Gastrocnemius medialis (tissue), 4 donors: ENCODE results near the gene RSPH9. TPM values are rescaled to one million over a fixed set of nuclear protein-coding genes. Genes with fewer than 3 reads are reported as not detected.
A peak's percentile ranks its signal among the peaks of the same experiment; 100 is the strongest.

Source experiments
- ATAC-seq, 2 donors: fragments of 150-250 bp; one replicate each; pipeline ENCODE4 v1.9.1; 2016
- DNase-seq, 2 donors: peaks; one replicate each; pipeline ENCODE4 v3.0.0-alpha.2; 2019
- H3K27ac ChIP-seq, 4 donors: fragments of 200-600 bp; sonication (generic); 1 replicate in 1 of 4; 2 replicates in 3 of 4; pipeline ENCODE4 v1.5.1; 2016 to 2018; ENCODE audit warnings: mild to moderate bottlenecking in 2 of 4, moderate library complexity in 1 of 4
- H3K27me3 ChIP-seq, 3 donors: fragments of 200-600 bp; sonication (generic) in 2 of 3; 1 replicate in 1 of 3; 2 replicates in 2 of 3; pipeline versions ENCODE4 v1.5.1 to v1.6.0; 2016 to 2019; ENCODE audit warnings: mild to moderate bottlenecking in 1 of 3, moderate library complexity in 1 of 3
- H3K36me3 ChIP-seq, 2 donors: fragments of 200-600 bp; sonication (generic) in 1 of 2; one replicate each; pipeline ENCODE4 v1.5.1; 2017 to 2018
- H3K4me1 ChIP-seq, 2 donors: fragments of 200-600 bp; sonication (generic) in 1 of 2; one replicate each; pipeline ENCODE4 v1.5.1; 2016 to 2017; ENCODE audit warnings: mild to moderate bottlenecking in 2 of 2
- H3K4me3 ChIP-seq, 4 donors: fragments of 200-600 bp; sonication (generic) in 3 of 4; 1 replicate in 1 of 4; 2 replicates in 3 of 4; pipeline ENCODE4 v1.5.1; 2016 to 2019; ENCODE audit warnings: mild to moderate bottlenecking in 2 of 4
- H3K9me3 ChIP-seq, 3 donors: fragments of 200-600 bp; sonication (generic) in 2 of 3; 1 replicate in 1 of 3; 2 replicates in 2 of 3; pipeline ENCODE4 v1.5.1; 2016 to 2019
- POLR2A ChIP-seq, 2 donors: fragments of 450-650 bp; IDR thresholded peaks; one replicate each; pipeline ENCODE4 v1.6.1; 2017; ENCODE audit warnings: antibody characterized with exemption in 2 of 2, mild to moderate bottlenecking in 2 of 2, moderate library complexity in 2 of 2
- in situ Hi-C, 4 donors: fragments of 200-750 bp; cut with MboI; loops; one replicate each; pipeline versions ENCODE4 v1.15.0 to v1.8.0; 2017; ENCODE audit warnings: low sequenced_read_pairs in 4 of 4
- intact Hi-C: fragments of 100-400 bp; cut with DNase I; formaldehyde crosslinking; loops from one replicate; pipeline ENCODE4 v1.15.1; 2023; ENCODE audit warnings: low total_unique reads
- total RNA-seq, 4 donors: library from RNA; depleted of rRNA; stranded (reverse); fragments of >200 nt; gene quantifications; one replicate each; pipeline versions ENCODE4 v1.1.0 to v1.2.3, GENCODE V29; 2016
- TF ChIP-seq, protein P1 (sequence below), 5 experiments: fragments of 450-650 bp in 3 of 5; fragments of 200-600 bp in 2 of 5; sonication (generic) in 2 of 5; IDR thresholded peaks in 4 of 5; conservative IDR thresholded peaks in 1 of 5; 1 replicate in 4 of 5; 2 replicates in 1 of 5; pipeline ENCODE4 v1.5.1; 2016 to 2019; ENCODE audit warnings: antibody characterized with exemption in 5 of 5, mild to moderate bottlenecking in 3 of 5, moderate library complexity in 3 of 5

Gene RSPH9
- total RNA-seq, 4 donors from 2014 or later = 0.09 TPM; not detected in 3

DNA sequence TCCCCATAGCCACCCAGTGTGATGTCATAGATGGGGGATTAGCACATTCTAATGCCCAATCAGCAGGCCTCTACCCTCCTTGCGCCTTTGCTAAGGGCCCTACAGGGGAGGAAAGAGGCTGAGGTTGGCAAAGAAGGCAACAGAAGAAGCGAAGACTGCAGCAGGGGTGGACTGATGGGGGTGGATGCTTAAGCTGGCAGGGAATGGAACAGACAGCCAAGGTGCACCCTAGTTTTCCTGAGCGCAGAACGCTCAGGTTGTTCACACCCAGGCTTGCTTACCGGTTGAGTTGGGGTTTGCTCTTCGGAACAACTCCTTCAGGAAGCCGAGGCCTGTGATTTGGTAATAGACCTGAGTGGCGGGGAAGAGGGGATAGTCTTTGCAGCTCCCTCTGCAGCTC lies 30.1 kb downstream of the RSPH9 start:
- Histone ChIP-seq H3K27ac (peak overlapping the region; percentile 95 to 97 (median 96)), H3K4me3 (no peak overlapping the region), H3K9me3 (no peaks in the 10 kb centered on the region), H3K4me1 (peaks cover 88 to 96% of the 10 kb centered on the region in 2 donors), H3K36me3 (peaks cover 0 to 41% of the 10 kb centered on the region in 2 donors), H3K27me3 (no peaks in the 10 kb centered on the region)
- ATAC-seq (no peak), DNase-seq (no peak)
- intact Hi-C loops = loop anchor here (5.0 kb wide), 1 partner anchor 327 kb away; no protein-coding TSS in a partner anchor
- in situ Hi-C loops = loop anchor here (25.0 kb wide), 1 partner anchor 412 kb away; no protein-coding TSS in a partner anchor
- TF ChIP-seq, protein P1, sequence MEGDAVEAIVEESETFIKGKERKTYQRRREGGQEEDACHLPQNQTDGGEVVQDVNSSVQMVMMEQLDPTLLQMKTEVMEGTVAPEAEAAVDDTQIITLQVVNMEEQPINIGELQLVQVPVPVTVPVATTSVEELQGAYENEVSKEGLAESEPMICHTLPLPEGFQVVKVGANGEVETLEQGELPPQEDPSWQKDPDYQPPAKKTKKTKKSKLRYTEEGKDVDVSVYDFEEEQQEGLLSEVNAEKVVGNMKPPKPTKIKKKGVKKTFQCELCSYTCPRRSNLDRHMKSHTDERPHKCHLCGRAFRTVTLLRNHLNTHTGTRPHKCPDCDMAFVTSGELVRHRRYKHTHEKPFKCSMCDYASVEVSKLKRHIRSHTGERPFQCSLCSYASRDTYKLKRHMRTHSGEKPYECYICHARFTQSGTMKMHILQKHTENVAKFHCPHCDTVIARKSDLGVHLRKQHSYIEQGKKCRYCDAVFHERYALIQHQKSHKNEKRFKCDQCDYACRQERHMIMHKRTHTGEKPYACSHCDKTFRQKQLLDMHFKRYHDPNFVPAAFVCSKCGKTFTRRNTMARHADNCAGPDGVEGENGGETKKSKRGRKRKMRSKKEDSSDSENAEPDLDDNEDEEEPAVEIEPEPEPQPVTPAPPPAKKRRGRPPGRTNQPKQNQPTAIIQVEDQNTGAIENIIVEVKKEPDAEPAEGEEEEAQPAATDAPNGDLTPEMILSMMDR (IDR thresholded peaks at IDR 0.05 in 4 of 5, conservative IDR thresholded peaks at IDR 0.05 in 1 of 5) = no peak
- TF ChIP-seq POLR2A (IDR thresholded peaks at IDR 0.05) = no peak

DNA sequence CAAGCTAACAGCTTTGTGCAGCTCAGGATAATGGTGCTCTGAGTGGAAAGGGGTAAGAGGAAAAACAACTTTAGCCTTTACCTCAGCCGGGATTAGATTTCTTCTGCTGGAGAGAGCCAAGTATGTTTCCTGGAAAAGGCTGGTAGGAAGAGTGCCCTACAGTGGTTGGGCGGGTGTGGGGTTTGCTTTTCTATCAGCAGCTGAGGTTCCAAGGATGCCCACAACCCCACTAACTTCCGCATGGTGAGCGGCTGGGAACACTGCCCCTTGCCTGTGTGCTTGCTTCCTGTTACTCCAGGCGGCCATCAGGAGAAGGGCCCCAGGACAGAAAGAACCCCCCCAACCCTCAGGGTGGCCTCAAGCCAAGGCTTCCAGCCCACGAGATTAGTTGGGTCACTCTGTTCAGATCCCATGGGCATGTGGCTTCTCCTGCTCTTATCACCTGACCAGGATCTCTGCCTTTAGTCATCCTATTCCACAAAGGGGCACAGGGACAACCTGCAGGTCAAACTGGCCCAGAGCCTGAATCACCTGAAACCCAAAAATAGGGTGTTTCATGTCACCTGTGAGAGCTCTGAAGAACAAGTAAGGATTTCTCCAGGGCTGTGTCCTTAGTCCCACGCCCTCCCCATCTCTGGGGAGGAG lies 32.2 kb downstream of the RSPH9 start:
- Histone ChIP-seq H3K36me3 (peaks cover 0 to 24% of the 10 kb centered on the region in 2 donors), H3K9me3 (no peaks in the 10 kb centered on the region), H3K27ac (peak overlapping the region; percentile 95 to 97 (median 96)), H3K4me1 (peaks cover 88 to 96% of the 10 kb centered on the region in 2 donors), H3K4me3 (peak overlapping the region in 3 of 4 donors; percentile 8 to 31 (median 24)), H3K27me3 (no peaks in the 10 kb centered on the region)
- intact Hi-C loops (loop anchor here (1.0 to 2.0 kb wide), 2 partner anchors 122 to 314 kb away; no protein-coding TSS in a partner anchor), in situ Hi-C loops (no loop called here)
- peak; percentile 57 to 61 for ATAC-seq
- TF ChIP-seq POLR2A (IDR thresholded peaks at IDR 0.05) = no peak
- TF ChIP-seq, protein P1 (IDR thresholded peaks at IDR 0.05 in 4 of 5, conservative IDR thresholded peaks at IDR 0.05 in 1 of 5) = peak in 1 of 5 experiments; percentile 46
- peak; percentile 80 to 89 for DNase-seq

DNA sequence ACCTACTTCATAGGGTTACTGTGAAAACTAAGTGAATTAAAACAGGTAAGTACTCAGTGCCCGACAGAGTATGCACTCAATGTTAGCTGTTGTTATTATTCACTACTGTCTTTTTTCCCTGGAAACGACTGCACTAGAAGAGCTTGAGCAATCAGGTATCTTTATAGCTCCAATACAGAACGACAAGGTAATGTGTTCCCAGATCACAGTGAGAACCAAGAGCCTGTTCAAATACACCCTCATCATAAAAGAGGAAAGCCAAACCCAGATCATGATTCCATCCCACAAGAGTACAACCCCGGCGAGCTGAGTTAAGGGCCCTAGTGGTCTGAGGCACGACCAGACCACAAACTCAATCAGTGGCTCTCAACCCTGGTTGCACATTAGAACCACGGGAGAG lies 32.9 kb downstream of the RSPH9 start:
- TF ChIP-seq, protein P1 (IDR thresholded peaks at IDR 0.05 in 4 of 5, conservative IDR thresholded peaks at IDR 0.05 in 1 of 5) = no peak
- no peak for TF ChIP-seq POLR2A (IDR thresholded peaks at IDR 0.05)
- Histone ChIP-seq H3K4me3 (peak overlapping the region in 2 of 4 donors; percentile 8 to 24), H3K36me3 (peaks cover 0 to 21% of the 10 kb centered on the region in 2 donors), H3K4me1 (peaks cover 88 to 96% of the 10 kb centered on the region in 2 donors), H3K9me3 (no peaks in the 10 kb centered on the region), H3K27ac (peak overlapping the region; percentile 95 to 97 (median 96)), H3K27me3 (no peaks in the 10 kb centered on the region)
- in situ Hi-C loops = no loop called here
- DNase-seq (no peak), ATAC-seq (no peak)
- intact Hi-C loops = loop anchor here (1.0 to 2.0 kb wide), 2 partner anchors 122 to 313 kb away; no protein-coding TSS in a partner anchor

DNA sequence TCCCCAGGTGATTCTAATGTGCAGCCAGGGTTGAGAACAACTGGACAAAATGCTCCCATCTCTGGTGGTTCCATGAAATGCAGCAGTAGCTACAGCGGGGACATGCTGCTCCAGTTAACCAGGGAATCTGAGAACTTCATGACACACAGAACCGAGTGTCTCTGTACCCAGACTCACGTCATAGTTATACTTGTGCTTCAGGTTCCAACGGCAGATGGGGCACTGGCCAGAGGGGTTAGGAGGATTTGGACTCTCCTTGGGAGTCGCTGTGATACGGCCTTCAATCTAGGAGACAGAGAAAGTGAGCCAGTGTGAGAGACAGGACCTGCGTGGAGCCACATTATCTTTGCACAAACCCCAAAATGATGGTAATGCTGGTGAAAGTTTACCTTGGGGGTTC lies 33.5 kb downstream of the RSPH9 start:
- H3K36me3 ChIP-seq = peaks cover 0 to 21% of the 10 kb centered on the region in 2 donors
- DNase-seq (peak; percentile 88 to 94), ATAC-seq (peak; percentile 76 to 79)
- H3K4me1 ChIP-seq = peaks cover 90 to 97% of the 10 kb centered on the region in 2 donors
- H3K4me3 ChIP-seq = peak overlapping the region in 3 of 4 donors; percentile 1 to 42 (median 21)
- intact Hi-C loops (no loop called here), in situ Hi-C loops (no loop called here)
- no peaks in the 10 kb centered on the region for H3K9me3 ChIP-seq
- H3K27ac ChIP-seq = peak overlapping the region; percentile 95 to 97 (median 96)
- TF ChIP-seq, protein P1 (IDR thresholded peaks at IDR 0.05 in 4 of 5, conservative IDR thresholded peaks at IDR 0.05 in 1 of 5) = peak in 2 of 5 experiments; percentile 17 to 20
- peak; percentile 79 to 92 for TF ChIP-seq POLR2A (IDR thresholded peaks at IDR 0.05)
- H3K27me3 ChIP-seq = no peaks in the 10 kb centered on the region
